Kidney tubule cell (primary cell): ENCODE results near the gene DDX31.

ENCODE experiments used
- DNase-seq: peaks from one replicate; pipeline ENCODE4 v3.0.0-alpha.2; 2018; ENCODE audit warnings: low spot score

The DDX31 gene

GRCh38 chr9:132672413-132672690, 2.6 kb upstream of the DDX31 start:
- DNase-seq = peak; percentile 66

GRCh38 chr9:132671620-132672412, 2.0 kb upstream of the DDX31 start:
- peak; percentile 39 for DNase-seq

DNA sequence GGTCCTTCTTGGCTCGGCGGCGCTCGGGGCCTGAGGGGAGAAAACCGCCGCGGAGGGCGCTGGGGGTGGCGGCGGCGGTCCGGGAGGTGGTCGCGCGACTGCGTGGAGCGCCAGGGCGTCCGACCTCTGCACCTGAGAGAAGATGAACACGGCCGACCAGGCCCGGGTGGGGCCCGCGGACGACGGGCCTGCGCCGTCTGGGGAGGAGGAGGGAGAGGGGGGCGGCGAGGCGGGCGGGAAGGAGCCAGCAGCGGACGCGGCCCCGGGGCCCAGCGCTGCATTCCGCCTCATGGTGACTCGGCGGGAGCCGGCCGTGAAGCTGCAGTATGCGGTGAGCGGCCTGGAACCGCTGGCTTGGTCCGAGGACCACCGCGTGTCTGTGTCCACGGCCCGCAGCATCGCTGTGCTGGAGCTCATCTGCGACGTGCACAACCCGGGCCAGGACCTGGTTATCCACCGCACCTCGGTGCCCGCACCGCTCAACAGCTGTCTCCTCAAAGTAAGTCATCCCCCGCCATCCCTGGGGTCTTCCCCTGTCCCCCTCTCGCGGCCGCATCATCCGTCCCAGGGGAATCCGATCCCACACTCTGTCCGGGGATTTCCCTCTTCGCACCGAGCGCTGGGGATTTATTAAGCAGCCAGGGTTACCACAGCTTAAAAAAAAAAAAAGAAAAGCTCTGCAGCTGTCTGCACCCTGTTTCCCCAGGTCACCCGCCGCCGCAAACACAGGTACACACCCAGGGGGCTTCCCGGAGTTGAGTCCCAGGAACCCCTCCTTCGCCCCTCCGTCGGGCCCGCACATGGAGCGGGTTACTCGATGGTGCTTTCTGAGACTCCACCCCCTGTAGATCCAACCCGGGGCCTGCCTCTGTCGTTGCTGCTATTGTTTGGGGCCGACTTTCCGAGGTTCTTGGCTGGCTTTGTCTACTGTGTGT, 941 bp upstream of the DDX31 start, which contains the start of gene GTF3C4:
Gene GTF3C4, plus strand, starts transcription at position 8 of the 935 bp plus-strand sequence. Its CDS starts 135 bp downstream, at position 143.
- DNase-seq = peak; percentile 28

DNA sequence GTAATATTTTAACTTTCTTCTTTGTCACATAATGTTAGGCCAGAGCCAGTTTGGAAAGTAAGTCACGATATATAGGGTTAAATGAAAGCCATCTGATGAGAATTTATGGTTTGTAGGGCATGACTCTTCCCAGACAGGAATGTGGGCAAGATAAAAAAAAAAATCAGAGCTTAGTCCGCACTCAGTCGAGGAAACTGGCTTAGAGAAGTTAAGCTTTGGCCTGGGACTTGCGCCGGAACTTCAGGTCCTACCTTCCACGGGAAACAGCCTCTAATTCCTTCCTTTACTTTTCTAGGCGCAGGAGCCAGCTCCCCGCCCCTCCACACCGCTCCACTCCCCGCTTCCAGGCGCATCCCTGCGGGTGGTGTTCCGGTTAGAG, 475 bp downstream of the DDX31 start:
- peak; percentile 79 for DNase-seq

DNA sequence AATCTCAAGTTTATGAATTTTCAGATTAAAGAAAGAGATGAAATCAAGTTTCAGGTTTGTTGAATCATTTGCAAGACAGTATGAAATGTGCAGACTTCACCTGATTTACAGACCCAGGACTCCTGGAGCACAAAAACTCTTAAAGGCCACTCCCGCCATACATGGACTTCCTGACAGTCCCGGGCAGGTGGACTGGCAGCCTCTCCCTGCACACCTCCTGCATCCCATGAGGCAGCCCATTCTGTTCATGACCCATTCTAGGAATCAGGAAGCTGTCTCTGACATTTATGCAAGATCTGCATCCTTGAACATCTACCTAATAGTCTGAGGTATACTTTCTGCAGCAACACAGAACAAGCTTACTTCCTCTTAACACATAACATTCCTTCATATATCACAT, 5.9 kb downstream of the DDX31 start:
- DNase-seq = no peak

GRCh38 chr9:132663117-132663516, 6.7 kb downstream of the DDX31 start:
- DNase-seq = no peak

DNA sequence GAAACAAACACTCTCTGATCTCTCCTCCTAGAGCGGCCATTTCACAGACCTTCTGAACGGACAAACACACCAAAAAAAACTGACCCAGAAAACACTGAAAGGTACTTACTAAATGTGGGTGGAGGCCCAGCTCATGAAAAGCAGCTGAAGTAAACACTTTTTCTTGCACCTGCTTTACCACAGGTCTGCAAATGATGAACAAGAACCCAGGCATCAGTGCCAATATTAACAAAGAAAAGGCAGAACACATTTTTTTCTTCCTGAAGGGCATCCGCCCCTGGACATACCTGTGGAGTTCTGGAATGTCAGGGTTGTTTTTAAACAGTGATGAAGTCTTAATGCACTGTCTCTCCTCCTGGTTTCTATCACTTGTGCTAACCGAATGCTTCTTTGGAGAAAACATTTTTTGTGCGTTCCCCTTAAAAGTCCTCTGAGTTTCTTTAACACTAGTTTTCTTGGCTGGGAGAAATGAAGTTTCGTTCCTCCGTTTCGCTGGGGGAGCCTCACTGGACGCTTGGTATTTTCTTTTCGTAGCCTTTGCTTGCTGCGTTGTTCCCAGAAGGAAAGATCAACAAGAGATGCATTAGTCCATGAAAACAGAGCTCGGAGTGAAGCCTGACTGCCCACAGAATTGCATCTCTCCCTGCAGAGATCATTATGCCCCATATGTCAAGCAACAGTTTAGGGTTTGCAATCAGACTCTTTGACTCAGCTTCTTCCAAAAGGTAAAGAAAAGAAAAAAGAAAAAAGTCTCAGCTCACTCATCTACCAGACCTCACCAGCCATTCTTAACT, 7.4 kb downstream of the DDX31 start:
- DNase-seq = peak; percentile 55

GRCh38 chr9:132656299-132656698, 13.5 kb downstream of the DDX31 start:
- DNase-seq = no peak

DNA sequence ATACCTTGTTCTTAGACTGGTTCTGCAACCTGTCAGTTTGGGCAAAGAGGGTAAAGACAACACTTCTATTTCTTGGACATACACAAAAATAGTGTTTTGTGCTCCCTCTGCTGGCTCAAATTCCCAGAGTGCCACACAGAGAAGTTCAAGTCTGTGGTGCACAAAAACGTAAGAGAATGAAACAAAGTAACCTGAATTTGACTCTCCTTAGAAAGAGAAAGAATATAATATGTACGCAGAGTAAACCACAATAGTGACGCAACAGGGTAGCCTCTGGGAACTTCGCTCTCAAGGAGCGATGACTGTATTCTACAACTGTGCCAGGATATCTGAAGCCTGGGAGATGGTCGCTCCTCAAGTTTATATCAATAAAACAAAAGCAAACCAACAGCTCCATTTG, 18.5 kb downstream of the DDX31 start:
- DNase-seq = peak; percentile 28

- no peak for DNase-seq
Measured at GRCh38 chr9:132648685-132649084, 21.1 kb downstream of the DDX31 start.

DNA sequence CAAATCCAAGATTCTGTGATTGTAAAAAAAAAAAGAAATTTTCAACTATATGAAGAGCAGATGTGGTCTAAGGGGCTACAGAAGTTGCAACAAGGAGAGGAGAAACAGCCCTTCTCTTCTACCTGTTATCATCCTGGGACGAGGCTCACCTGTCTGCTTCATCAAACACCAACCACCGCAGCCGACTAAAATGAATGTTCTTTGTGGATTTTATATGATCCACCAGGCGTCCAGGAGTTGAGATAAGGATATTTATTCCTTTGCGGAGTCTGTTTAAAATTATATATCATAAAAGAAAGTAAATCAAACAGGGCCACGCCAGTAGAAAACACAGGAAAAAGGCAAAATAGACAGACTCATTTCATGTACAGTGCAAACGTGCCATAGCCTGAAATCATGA, 21.5 kb downstream of the DDX31 start:
- no peak for DNase-seq

DNA sequence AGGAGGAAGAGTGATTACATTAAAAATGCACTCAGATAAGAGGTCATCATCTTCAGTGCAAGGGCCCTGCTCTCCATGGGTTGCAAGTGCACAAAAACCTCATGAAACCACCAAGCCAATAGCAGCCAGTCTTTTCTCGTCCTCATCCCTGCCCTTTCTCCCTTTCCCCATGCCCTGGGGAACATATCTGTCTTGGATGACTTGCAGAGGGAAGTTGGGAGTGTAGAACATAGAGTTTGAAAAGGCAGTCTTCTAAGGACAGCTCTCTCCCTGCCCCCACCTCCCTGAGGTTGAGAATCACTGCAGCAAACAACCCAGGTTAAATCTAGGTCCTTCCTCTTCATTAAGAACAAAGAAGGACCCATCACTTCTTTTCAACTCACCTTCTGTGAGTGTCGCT, 22.0 kb downstream of the DDX31 start:
- DNase-seq = no peak

DNA sequence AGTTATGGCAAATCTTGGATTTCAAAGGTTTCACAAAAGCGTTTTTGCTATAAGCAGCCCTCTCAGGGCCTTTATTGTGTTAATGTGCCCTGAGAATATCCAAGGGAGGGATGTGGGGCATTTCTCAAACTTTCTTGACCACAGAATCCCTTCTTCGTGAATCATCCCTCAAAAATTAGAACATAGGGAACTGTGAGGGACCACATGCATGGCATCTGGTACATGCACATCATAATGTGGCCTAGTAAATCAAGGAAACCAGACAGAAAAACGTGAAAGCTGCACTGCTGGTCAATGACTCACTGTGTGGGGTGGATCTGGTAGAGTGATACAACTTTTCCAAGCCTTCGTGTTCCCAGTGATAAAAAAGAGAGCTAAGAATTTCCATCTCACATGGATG, 22.4 kb downstream of the DDX31 start:
- peak; percentile 72 for DNase-seq

DNA sequence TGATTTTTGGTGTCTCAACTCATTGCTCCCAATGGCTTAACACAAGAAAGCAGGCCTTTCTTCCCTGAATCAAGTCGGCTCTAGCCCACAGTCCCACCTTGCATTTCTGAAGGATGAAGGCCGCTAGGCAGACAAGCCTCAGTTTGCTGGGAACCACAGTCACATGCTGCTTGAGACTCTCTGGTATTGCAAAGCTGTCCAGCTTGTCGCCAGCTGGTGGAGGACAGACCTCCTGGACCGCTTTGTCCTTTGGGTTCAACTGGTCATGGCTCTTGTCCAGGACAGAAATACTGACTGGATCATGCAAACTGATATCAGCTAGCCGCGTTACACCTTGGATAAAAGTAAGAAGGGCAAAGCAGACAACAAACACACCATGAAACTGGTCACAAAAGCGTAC, 23.1 kb downstream of the DDX31 start:
- DNase-seq = no peak

DNA sequence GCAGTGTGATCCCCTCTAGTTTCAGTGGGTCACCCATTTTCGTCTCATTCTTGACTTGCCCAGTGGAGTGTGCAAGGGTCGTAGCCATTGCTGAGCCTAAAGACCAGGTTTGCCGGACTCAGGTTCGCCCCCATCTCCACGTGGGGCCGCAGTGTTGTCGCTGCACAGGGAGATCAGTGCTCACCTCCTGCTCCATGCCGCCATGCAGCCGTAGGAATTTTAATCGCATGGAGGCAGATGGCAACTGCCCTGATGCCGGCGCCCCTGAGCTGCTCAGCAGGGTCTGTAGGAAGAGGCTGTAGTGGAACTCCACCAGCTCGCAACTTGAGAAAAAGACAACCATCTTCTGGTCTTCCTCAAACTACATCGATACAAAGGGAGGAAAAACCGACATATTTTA, 24.1 kb downstream of the DDX31 start:
- DNase-seq = no peak

- DNase-seq = no peak
Measured at GRCh38 chr9:132645306-132645705, 24.5 kb downstream of the DDX31 start.

GRCh38 chr9:132644251-132644650, 25.5 kb downstream of the DDX31 start:
- DNase-seq = peak; percentile 47

DNA sequence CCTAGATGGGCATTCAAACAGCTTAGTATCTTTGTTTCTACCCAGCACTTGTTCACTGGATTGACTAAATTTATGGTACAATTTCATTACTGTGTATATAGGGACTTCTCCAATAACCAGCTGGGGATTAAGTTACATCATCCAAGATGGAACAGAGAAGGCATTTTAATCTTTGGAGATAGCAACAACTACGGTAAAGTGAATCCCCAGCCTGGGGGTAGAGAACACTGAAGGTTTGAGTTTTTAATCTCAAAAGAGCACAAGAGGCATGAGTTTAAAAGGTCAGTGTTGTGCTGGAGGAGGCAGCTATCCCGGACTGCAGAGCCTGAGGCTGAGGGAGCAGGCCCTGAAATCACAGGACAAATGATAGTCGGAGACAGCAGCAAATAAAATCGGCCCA, 28.6 kb downstream of the DDX31 start:
- DNase-seq = no peak

DNA sequence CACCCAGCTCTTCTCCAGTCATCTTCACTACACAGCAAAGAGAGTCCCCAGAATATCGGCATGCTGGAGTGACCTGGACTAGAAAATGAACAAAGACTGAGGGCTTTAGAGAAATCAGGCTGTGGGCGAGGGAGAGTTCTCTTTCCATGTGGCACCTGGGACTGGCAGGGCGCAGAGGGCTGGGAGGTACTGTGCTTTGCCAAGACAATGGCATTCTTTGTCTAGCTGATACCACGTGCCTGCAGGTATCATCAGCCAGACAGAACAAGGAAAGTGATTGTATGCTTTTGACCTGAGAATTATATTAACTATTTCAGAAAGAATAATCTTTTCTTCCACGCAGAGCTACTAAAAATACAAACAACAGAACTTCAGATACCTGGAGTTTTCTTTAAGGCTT, 30.5 kb downstream of the DDX31 start:
- DNase-seq = no peak

DNA sequence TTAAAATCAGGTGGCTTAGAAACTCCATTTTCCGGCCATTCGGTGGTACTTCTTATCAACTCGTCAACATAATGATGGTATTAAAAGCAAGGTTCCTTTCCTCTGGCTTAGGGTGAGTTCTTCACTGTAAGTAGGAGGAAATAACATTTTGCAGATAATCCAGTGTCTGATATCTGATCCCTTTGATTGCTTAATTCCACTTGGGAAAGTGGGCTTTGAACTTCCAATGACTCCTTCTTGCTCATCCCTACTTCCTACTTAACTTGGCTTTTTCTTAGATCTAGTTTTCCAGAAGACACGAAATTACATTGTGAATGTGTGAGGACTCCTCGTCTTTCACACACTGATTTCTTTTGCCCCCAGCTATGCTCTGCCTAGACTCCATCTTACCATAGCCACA, 31.5 kb downstream of the DDX31 start:
- DNase-seq = no peak

DNA sequence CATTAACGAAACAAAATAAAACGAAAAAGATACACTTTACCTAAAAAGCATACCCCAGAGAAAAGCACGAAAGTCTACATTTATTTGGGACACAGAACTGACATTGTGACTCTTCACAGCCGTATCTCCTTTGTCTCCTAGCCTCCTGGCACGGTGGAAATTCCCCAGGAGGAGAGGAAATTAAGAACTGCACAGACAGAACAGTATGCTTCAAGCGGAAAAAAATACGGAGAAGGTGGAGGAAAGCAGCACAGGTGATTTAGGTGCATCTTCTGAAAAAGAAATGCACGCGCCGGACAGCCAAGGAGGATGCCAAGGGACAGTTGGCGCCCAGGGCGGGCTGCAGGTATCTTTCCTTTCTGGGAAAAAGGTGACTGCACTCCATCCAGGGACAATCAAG, 32.0 kb downstream of the DDX31 start:
- DNase-seq = no peak

- no peak for DNase-seq
Measured at GRCh38 chr9:132637351-132637750, 32.4 kb downstream of the DDX31 start.

- DNase-seq = no peak
Measured at GRCh38 chr9:132634327-132634726, 35.5 kb downstream of the DDX31 start.
